Trophoblast cell (in vitro differentiated cells and primary cell): Measurements from ENCODE around the gene SPOPL.
"Not testable (repeated sequence)": the region's sequence is repeated elsewhere in the genome, so short reads cannot be mapped to it uniquely, and the experiment has no call there.

ENCODE experiments used
- DNase-seq, 2 donors: peaks; one replicate each; pipeline ENCODE4 v3.0.0-alpha.2; 2016
- H2AFZ ChIP-seq: 2 replicates; pipeline ENCODE4 v1.6.1; 2013; ENCODE audit warnings: low read length, moderate library complexity, mild to moderate bottlenecking; ENCODE audit not compliant: insufficient read depth, poor library complexity
- H2AK5ac ChIP-seq: 2 replicates; pipeline ENCODE4 v1.6.1; 2013; ENCODE audit warnings: mild to moderate bottlenecking, low read length
- H2BK120ac ChIP-seq: 2 replicates; pipeline ENCODE4 v1.6.1; 2013; ENCODE audit warnings: low read length, mild to moderate bottlenecking, moderate library complexity; ENCODE audit not compliant: insufficient read depth, poor library complexity
- H2BK12ac ChIP-seq: 2 replicates; pipeline ENCODE4 v1.6.1; 2013; ENCODE audit warnings: mild to moderate bottlenecking, low read length, moderate library complexity
- H2BK5ac ChIP-seq: 2 replicates; pipeline ENCODE4 v1.6.1; 2013; ENCODE audit warnings: low read length, low read depth, moderate library complexity, mild to moderate bottlenecking; ENCODE audit not compliant: poor library complexity
- H3K14ac ChIP-seq: 2 replicates; pipeline ENCODE4 v1.6.1; 2013; ENCODE audit warnings: mild to moderate bottlenecking, low read length
- H3K18ac ChIP-seq: 2 replicates; pipeline ENCODE4 v1.6.1; 2013; ENCODE audit warnings: mild to moderate bottlenecking, low read length
- H3K23ac ChIP-seq: 2 replicates; pipeline ENCODE4 v1.6.1; 2013; ENCODE audit warnings: low read length
- H3K27ac ChIP-seq: 2 replicates; pipeline ENCODE4 v1.5.1; 2013; ENCODE audit warnings: low read depth, mild to moderate bottlenecking, inconsistent platforms, low read length, moderate library complexity
- H3K27me3 ChIP-seq: 2 replicates; pipeline ENCODE4 v1.6.1; 2013; ENCODE audit warnings: inconsistent platforms, mild to moderate bottlenecking, low read length, moderate library complexity; ENCODE audit not compliant: insufficient read depth
- H3K36me3 ChIP-seq, 2 experiments: 1 replicate in 1 of 2; 2 replicates in 1 of 2; pipeline ENCODE4 v1.6.1; 2013; ENCODE audit warnings: low read length in 2 of 2, mild to moderate bottlenecking in 2 of 2, moderate library complexity in 1 of 2; ENCODE audit not compliant: insufficient read depth in 2 of 2, control insufficient read depth in 1 of 2
- H3K4ac ChIP-seq: 2 replicates; pipeline ENCODE4 v1.6.1; 2013; ENCODE audit warnings: low read depth, mild to moderate bottlenecking, low read length, moderate library complexity
- H3K4me1 ChIP-seq, 2 experiments: 1 replicate in 1 of 2; 2 replicates in 1 of 2; pipeline ENCODE4 v1.6.1; 2013; ENCODE audit warnings: low read length in 2 of 2, mild to moderate bottlenecking in 2 of 2, moderate library complexity in 1 of 2; ENCODE audit not compliant: insufficient read depth in 2 of 2, control insufficient read depth in 1 of 2
- H3K4me2 ChIP-seq: 2 replicates; pipeline ENCODE4 v1.6.1; 2013; ENCODE audit warnings: inconsistent platforms, mild to moderate bottlenecking, low read length, moderate library complexity
- H3K4me3 ChIP-seq: 2 replicates; pipeline ENCODE4 v1.5.1; 2013; ENCODE audit warnings: mild to moderate bottlenecking, low read depth, low read length, inconsistent platforms
- H3K79me1 ChIP-seq: one replicate; pipeline ENCODE4 v1.6.1; 2013; ENCODE audit warnings: low read length
- H3K79me2 ChIP-seq: 2 replicates; pipeline ENCODE4 v1.6.1; 2013; ENCODE audit warnings: low read length, mild to moderate bottlenecking; ENCODE audit not compliant: control insufficient read depth, insufficient read depth, poor library complexity
- H3K9ac ChIP-seq: 2 replicates; pipeline ENCODE4 v1.6.1; 2013; ENCODE audit warnings: mild to moderate bottlenecking, low read length
- H3K9me3 ChIP-seq: 2 replicates; pipeline ENCODE4 v1.6.1; 2013; ENCODE audit warnings: low read depth, mild to moderate bottlenecking, control low read depth, inconsistent platforms, low read length; ENCODE audit not compliant: insufficient read depth
- H4K12ac ChIP-seq: 2 replicates; pipeline ENCODE4 v1.6.1; 2013; ENCODE audit warnings: low read depth, mild to moderate bottlenecking, low read length, moderate library complexity
- H4K8ac ChIP-seq: 2 replicates; pipeline ENCODE4 v1.6.1; 2013; ENCODE audit warnings: low read depth, mild to moderate bottlenecking, low read length, moderate library complexity
- H4K91ac ChIP-seq: one replicate; pipeline ENCODE4 v1.6.1; 2013; ENCODE audit warnings: low read depth, mild to moderate bottlenecking, low read length, moderate library complexity
- WGBS: extraction: QIAGEN DNeasy Blood & Tissue Kit; methylation state at CpG from one replicate; pipeline ENCODE4 v1.1.7; 2013; ENCODE audit warnings: missing lambda C conversion rate; ENCODE audit not compliant: insufficient read length, insufficient coverage; ENCODE audit errors: extremely low coverage; 5-methylcytosine and 5-hydroxymethylcytosine counted together

SPOPL gene

DNA sequence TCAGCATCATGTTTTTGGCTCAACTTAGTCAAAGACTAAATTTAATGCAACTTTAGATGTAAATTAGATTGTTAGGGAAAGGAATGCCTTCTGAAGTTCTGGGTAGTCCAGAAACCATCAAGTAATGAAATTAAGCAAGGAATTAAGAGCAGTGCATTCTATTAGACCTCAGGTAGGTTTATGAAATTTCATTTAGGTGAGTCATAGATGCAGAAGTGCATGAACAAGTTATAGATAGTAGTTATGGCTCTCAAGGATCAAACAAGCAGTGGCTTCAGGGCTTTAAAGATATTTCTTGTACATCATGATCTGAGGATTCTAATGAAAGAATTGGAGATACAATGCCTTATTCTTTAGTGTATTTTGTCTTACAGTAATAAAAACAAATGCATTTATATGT is 25.4 kb upstream of the SPOPL start:
- Histone ChIP-seq H3K9me3 (no peaks in the 10 kb centered on the region), H4K91ac (no peak overlapping the region), H3K9ac (no peak overlapping the region), H3K14ac (no peak overlapping the region), H3K18ac (no peak overlapping the region), H4K8ac (no peak overlapping the region), H2BK5ac (no peak overlapping the region), H3K27ac (no peak overlapping the region), H3K27me3 (no peaks in the 10 kb centered on the region), H3K4me1 (no peaks in the 10 kb centered on the region), H2AK5ac (no peak overlapping the region), H2BK12ac (no peak overlapping the region), H3K4me3 (no peak overlapping the region), H3K79me2 (no peaks in the 10 kb centered on the region), H3K4ac (no peak overlapping the region), H3K4me2 (no peak overlapping the region), H2BK120ac (no peak overlapping the region), H4K12ac (no peak overlapping the region), H2AFZ (no peak overlapping the region), H3K36me3 (no peaks in the 10 kb centered on the region), H3K79me1 (no peaks in the 10 kb centered on the region), H3K23ac (no peak overlapping the region)
- DNase-seq: no peak

DNA sequence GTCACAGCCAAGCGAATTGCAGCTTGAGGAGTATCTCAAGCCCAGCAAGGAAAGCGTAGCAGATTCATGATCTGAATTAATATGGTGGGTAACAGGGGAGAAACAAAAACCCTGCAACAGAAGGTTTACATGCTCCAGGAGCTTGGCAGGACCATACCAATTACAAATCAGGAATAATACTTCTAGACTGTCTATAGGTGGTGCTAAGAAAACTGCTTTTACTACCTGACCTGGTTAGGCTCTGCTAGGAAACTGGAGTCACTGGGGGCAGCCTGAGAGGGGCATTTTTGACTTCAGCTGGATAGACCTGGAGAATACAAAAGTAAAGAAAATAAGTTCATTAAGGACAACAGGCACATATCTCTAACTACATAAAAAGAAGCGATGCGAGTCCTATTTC is 24.6 kb upstream of the SPOPL start:
- Histone ChIP-seq H3K9me3 (no peaks in the 10 kb centered on the region), H3K36me3 (no peaks in the 10 kb centered on the region), H3K27ac (no peak overlapping the region), H3K4me2 (no peak overlapping the region), H4K91ac (no peak overlapping the region), H2AK5ac (no peak overlapping the region), H3K4me1 (no peaks in the 10 kb centered on the region), H2BK12ac (no peak overlapping the region), H4K12ac (no peak overlapping the region), H3K79me1 (no peaks in the 10 kb centered on the region), H3K9ac (no peak overlapping the region), H2AFZ (no peak overlapping the region), H3K23ac (peak overlapping the region; percentile 48), H2BK120ac (no peak overlapping the region), H3K27me3 (no peaks in the 10 kb centered on the region), H3K79me2 (no peaks in the 10 kb centered on the region), H3K4ac (no peak overlapping the region), H2BK5ac (no peak overlapping the region), H3K18ac (no peak overlapping the region), H3K14ac (no peak overlapping the region), H3K4me3 (no peak overlapping the region), H4K8ac (no peak overlapping the region)
- DNase-seq: no peak
- no CpG with 5 or more reads among the region's 4 CpGs for WGBS

DNA sequence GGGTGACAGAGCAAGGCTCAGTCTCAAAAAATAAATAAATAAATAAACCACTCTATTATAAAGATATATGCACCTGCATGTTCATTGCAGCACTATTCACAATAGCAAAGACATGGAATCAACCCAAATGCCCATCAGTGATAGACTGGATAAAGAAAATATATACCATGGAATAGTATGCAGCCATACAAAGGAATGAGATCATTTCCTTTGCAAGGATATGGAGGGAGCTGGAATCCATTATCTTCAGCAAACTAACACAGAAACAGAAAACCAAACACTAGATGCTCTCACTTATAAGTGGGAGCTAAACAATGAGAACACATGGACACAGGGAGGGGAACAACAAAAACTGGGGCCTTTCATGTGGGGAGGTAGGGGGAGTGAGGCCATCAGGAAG is 18.8 kb upstream of the SPOPL start:
- H3K27ac ChIP-seq, H2AK5ac ChIP-seq, H3K4me3 ChIP-seq, H2BK120ac ChIP-seq, H4K91ac ChIP-seq, H4K12ac ChIP-seq, H3K4me1 ChIP-seq, H3K4ac ChIP-seq, H3K14ac ChIP-seq, H2BK5ac ChIP-seq, H2AFZ ChIP-seq, H3K4me2 ChIP-seq, H2BK12ac ChIP-seq, H3K79me2 ChIP-seq, H4K8ac ChIP-seq, DNase-seq, H3K36me3 ChIP-seq, H3K18ac ChIP-seq, H3K9me3 ChIP-seq, H3K79me1 ChIP-seq, H3K27me3 ChIP-seq, H3K9ac ChIP-seq, H3K23ac ChIP-seq: not testable (repeated sequence)

GRCh38 chr2:138485019-138485418 is 16.6 kb upstream of the SPOPL start:
- Histone ChIP-seq H3K18ac (no peak overlapping the region), H3K36me3 (no peaks in the 10 kb centered on the region), H2AK5ac (no peak overlapping the region), H3K4me2 (no peak overlapping the region), H3K4me3 (no peak overlapping the region), H3K79me1 (no peaks in the 10 kb centered on the region), H3K9me3 (no peaks in the 10 kb centered on the region), H3K14ac (no peak overlapping the region), H3K4me1 (no peaks in the 10 kb centered on the region), H2BK120ac (no peak overlapping the region), H2AFZ (no peak overlapping the region), H3K23ac (no peak overlapping the region), H2BK12ac (no peak overlapping the region), H3K27ac (no peak overlapping the region), H4K8ac (no peak overlapping the region), H4K12ac (no peak overlapping the region), H4K91ac (no peak overlapping the region), H3K4ac (no peak overlapping the region), H3K27me3 (no peaks in the 10 kb centered on the region), H2BK5ac (no peak overlapping the region), H3K9ac (no peak overlapping the region), H3K79me2 (no peaks in the 10 kb centered on the region)
- DNase-seq: no peak
